Measurements from ENCODE around the gene METTL21A. TPM values are rescaled to one million over a fixed set of nuclear protein-coding genes. Genes with fewer than 3 reads are reported as not detected.

Gene METTL21A
- total and polyA plus RNA-seq, 2 of the 4 experiments (the other 2 are of a cell fraction): 5.9 to 11.6 TPM

- Histone ChIP-seq H4K20me1 (ENCODE audit: insufficient read depth, low read length) (no peaks in the 10 kb centered on the region), H3K79me1 (ENCODE audit: low read depth in 1 of 2, low read length in 2 of 2) (peaks cover 7 to 9% of the 10 kb centered on the region in 2 experiments; a peak in 1 of 4 replicates), H2BK15ac (ENCODE audit: low read depth, low read length) (no peak overlapping the region), H2BK5ac (ENCODE audit: low read depth, low read length, poor library complexity, severe bottlenecking) (no peak overlapping the region), H3K9me1 (ENCODE audit: insufficient read depth, low read length) (no peaks in the 10 kb centered on the region), H3K27ac (ENCODE audit: insufficient read depth, low read length) (no peak overlapping the region), H2BK120ac (ENCODE audit: low read depth, low read length) (no peak overlapping the region), H3K4me3 (ENCODE audit: insufficient read depth, low read depth, low read length) (no peak overlapping the region), H3K9me3 (ENCODE audit: control insufficient read depth, insufficient read depth, low read length) (peaks cover 4% of the 10 kb centered on the region; the same call in 1 of the 2 replicates), H2BK20ac (ENCODE audit: low read depth, low read length) (no peak overlapping the region), H4K91ac (ENCODE audit: insufficient read depth, low read depth, low read length) (no peak overlapping the region), H3K56ac (ENCODE audit: extremely low read depth, insufficient read depth, low read length) (no peak overlapping the region), H4K5ac (ENCODE audit: low read depth, low read length) (no peak overlapping the region), H3K36me3 (ENCODE audit: control insufficient read depth, insufficient read depth, low read length) (peaks cover 18% of the 10 kb centered on the region), H4K8ac (ENCODE audit: low read depth in 2 of 2, low read length in 2 of 2) (no peak overlapping the region), H3K27me3 (ENCODE audit: control insufficient read depth, insufficient read depth, low read length) (no peaks in the 10 kb centered on the region), H3K14ac (replicated peaks; ENCODE audit: low read depth, low read length) (no peak overlapping the region), H3K4me1 (ENCODE audit: control insufficient read depth, insufficient read depth, low read length) (no peaks in the 10 kb centered on the region), H3K4me2 (ENCODE audit: low read depth, low read length) (no peak overlapping the region), H2AK9ac (replicated peaks; ENCODE audit: low read depth, low read length, poor library complexity) (no peak overlapping the region), H3K9ac (ENCODE audit: low read depth, low read length) (no peak overlapping the region), H3K18ac (ENCODE audit: low read depth, low read length) (no peak overlapping the region), H2AFZ (replicated peaks; ENCODE audit: low read length, poor library complexity) (no peak overlapping the region), H3K23ac (ENCODE audit: low read depth, low read length) (no peak overlapping the region), H3K4ac (ENCODE audit: low read depth, low read length) (no peak overlapping the region), H2AK5ac (ENCODE audit: low read depth, low read length) (no peak overlapping the region)
- ATAC-seq (ENCODE audit: low read depth): no peak
- intact Hi-C loops (cut with micrococcal nuclease): no loop called here
- ChIA-PET POLR2A (ENCODE audit: unreplicated experiment) (no interaction called here), CTCF (no interaction called here)
- dilution Hi-C loops (cut with HindIII; ENCODE audit: low sequenced_read_pairs, unreplicated experiment): no loop called here
- no peak for DNase-seq
- TF ChIP-seq NFE2L2 (IDR thresholded peaks at IDR 0.05; ENCODE audit: low read depth, low read length): no peak
- TF ChIP-seq MAFK (IDR thresholded peaks at IDR 0.05; ENCODE audit: low read depth, low read length): no peak
- TF ChIP-seq RCOR1 (IDR thresholded peaks at IDR 0.05; ENCODE audit: insufficient replicate concordance, low read length): no peak
- no peak for TF ChIP-seq CHD1 (IDR thresholded peaks at IDR 0.05; ENCODE audit: low read depth, low read length)
- no peak for TF ChIP-seq CTCF (conservative IDR thresholded peaks at IDR 0.05; ENCODE audit: low read depth, low read length)
- TF ChIP-seq POLR2A (IDR thresholded peaks at IDR 0.05; ENCODE audit: low read depth, low read length): no peak
- no peak for TF ChIP-seq BHLHE40 (IDR thresholded peaks at IDR 0.05; ENCODE audit: low read depth, low read length)
- no peak for TF ChIP-seq SMC3 (IDR thresholded peaks at IDR 0.05; ENCODE audit: low read depth, low read length)
- TF ChIP-seq ELK1 (IDR thresholded peaks at IDR 0.05; ENCODE audit: borderline replicate concordance, low read depth, low read length): no peak
- no peak for TF ChIP-seq MXI1 (IDR thresholded peaks at IDR 0.05; ENCODE audit: borderline replicate concordance, low read depth, low read length)
- WGBS, 2 experiments (ENCODE audit: extremely low coverage in 2 of 2, insufficient read length in 1 of 2): no CpG with 5 or more reads among the region's 4 CpGs
- BruUV-seq (replicated peaks): no TSS peak
- in situ Hi-C loops (cut with MboI; ENCODE audit: low sequenced_read_pairs): no loop called here
Measured at GRCh38 chr2:207594731-207595130, 30.5 kb downstream of the METTL21A start.
